ENCODE measurements around the gene SLC25A11.
A peak's percentile ranks its signal among the peaks of the same experiment; 100 is the strongest.
"Not testable (repeated sequence)": the region's sequence is repeated elsewhere in the genome, so short reads cannot be mapped to it uniquely, and the experiment has no call there.

The SLC25A11 gene

DNA sequence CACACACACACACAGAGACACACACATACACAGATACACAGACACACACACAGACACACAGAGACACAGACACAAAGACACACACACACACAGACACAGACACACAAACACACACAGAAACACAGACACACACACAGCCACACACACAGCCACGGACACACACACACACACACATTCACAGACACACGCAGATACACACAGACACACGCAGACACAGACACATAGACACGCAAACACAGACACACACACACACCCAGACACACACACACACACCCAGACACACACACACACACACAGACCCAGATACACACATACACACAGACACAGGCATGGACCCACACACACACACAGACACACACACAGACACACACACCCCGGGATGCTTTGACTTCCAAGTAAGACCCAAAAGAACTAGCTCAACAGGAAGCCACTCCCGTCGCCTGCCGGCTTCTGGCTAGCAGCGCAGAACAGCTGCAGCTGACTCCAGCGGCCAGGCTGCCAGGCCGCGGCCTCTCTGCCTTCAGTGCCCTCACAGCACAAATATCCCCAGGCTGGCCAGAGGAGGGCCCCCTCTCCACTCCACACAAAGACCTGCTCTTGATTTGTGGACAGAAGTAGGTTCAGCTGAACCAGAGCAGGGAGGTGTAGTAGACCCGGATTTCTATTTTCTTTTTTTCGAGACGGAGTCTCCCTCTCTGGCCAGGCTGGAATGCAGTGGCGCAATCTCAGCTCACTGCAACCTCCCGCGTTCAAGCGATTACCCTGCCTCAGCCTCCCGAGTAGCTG lies 30.9 kb downstream of the SLC25A11 start:
- H3K27me3 ChIP-seq (ENCODE audit: control insufficient read depth, insufficient read depth, low read length) = no peaks in the 10 kb centered on the region
- H3K4me3 ChIP-seq (ENCODE audit: low read depth, low read length) = no peak overlapping the region
- H3K9me3 ChIP-seq (ENCODE audit: control insufficient read depth, insufficient read depth, low read length) = no peaks in the 10 kb centered on the region
- H3K9ac ChIP-seq (ENCODE audit: low read depth, low read length) = no peak overlapping the region
- H3K4me1 ChIP-seq (ENCODE audit: control insufficient read depth, insufficient read depth, low read length) = peaks cover 13% of the 10 kb centered on the region; the same call in 1 of the 2 replicates
- H3K27ac ChIP-seq (ENCODE audit: low read depth, low read length) = peak overlapping the region; percentile 67
- H3K36me3 ChIP-seq (ENCODE audit: control insufficient read depth, insufficient read depth, low read length) = no peaks in the 10 kb centered on the region

DNA sequence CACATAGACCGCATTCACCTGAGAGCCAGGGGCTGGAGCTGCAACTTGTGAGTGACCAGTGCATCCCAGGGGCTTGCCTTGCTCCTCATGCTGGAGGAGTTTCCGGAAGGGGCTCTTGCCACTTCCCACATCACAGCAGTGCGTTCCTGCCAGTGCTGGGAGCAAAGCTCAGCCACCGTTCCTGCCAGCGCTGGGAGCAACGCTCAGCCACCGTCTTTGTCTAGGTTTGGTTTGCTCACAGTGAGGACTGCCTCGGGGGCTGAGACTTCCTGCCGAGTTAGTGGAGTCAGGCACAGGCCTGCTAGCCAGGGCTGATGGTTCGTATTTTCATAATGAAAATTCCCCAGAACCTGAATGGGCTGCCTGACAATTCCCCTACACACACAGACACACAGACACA lies 31.5 kb downstream of the SLC25A11 start:
- peak overlapping the region; percentile 67 for H3K27ac ChIP-seq (ENCODE audit: low read depth, low read length)
- H3K9me3 ChIP-seq (ENCODE audit: control insufficient read depth, insufficient read depth, low read length) = no peaks in the 10 kb centered on the region
- H3K4me3 ChIP-seq (ENCODE audit: low read depth, low read length) = no peak overlapping the region
- H3K4me1 ChIP-seq (ENCODE audit: control insufficient read depth, insufficient read depth, low read length) = peaks cover 15% of the 10 kb centered on the region
- H3K9ac ChIP-seq (ENCODE audit: low read depth, low read length) = no peak overlapping the region
- H3K36me3 ChIP-seq (ENCODE audit: control insufficient read depth, insufficient read depth, low read length) = no peaks in the 10 kb centered on the region
- no peaks in the 10 kb centered on the region for H3K27me3 ChIP-seq (ENCODE audit: control insufficient read depth, insufficient read depth, low read length)

DNA sequence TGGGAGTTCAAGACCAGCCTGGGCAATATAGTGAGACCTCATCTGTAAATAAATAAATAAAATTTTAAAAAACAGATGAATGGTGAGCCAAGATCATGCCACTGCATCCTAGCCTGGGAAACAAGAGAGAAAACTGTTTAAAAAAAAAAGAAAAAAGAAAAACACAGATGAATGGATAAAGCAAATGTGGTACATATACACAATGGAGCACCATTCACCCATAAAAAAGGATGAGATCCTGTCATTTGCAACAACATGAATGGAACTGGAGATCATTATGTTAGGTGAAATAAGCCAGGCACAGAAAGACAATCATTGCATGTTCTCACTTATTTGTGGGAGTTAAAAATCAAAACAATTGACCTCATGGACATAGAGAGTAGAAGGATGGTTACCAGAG lies 33.2 kb downstream of the SLC25A11 start:
- peaks cover 16% of the 10 kb centered on the region for H3K4me1 ChIP-seq (ENCODE audit: control insufficient read depth, insufficient read depth, low read length)
- H3K9me3 ChIP-seq (ENCODE audit: control insufficient read depth, insufficient read depth, low read length); H3K27ac ChIP-seq (ENCODE audit: low read depth, low read length); H3K27me3 ChIP-seq (ENCODE audit: control insufficient read depth, insufficient read depth, low read length); H3K4me3 ChIP-seq (ENCODE audit: low read depth, low read length); H3K9ac ChIP-seq (ENCODE audit: low read depth, low read length); H3K36me3 ChIP-seq (ENCODE audit: control insufficient read depth, insufficient read depth, low read length): not testable (repeated sequence)

DNA sequence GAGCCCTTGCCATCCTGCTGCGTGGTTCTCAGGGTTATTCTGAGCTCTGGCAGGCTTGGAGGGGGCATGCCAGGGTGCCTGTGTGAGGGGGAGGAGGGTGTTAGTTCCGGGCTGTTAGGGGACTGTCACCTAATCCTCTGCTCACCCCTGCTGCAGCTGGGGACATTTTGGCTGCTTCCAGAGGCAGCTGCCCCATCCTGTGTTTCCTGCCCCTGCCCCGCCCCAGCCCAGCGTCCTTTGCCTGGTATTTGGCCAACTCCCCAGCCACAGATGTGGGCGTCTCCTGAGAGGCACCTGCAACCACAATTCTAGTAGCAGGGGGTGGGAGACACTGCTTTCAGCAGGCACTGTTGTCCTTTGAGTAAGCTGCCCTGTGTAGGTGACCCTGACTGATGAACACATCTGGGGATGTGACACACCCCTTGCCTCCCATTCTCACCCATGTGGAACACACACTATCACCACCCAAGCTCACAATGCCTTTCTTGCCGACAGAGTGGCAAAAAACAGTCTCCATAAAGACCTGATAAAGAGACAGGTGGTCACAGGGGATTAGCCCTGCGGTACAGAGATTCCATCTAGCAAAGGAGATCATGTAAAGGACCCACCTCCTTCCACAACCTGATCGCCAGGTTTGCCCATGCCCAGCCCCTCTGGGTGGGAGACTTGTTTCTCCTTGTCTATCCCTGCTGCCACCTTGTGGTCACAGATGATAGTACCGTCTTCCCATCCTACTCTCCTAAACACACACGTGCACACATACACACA lies 36.6 kb downstream of the SLC25A11 start, which contains the start of gene CHRNE:
Gene CHRNE, minus strand, starts transcription at position 48 of the 768 bp plus-strand sequence. Its CDS starts 35 bp downstream, at position 13.
- H3K4me1 ChIP-seq (ENCODE audit: control insufficient read depth, insufficient read depth, low read length) = peaks cover 9% of the 10 kb centered on the region
- no peak within 1 kb of the TSS for H3K9ac ChIP-seq (ENCODE audit: low read depth, low read length)
- H3K27ac ChIP-seq (ENCODE audit: low read depth, low read length) = no peak within 1 kb of the TSS
- H3K36me3 ChIP-seq (ENCODE audit: control insufficient read depth, insufficient read depth, low read length) = no peaks in the 10 kb centered on the region
- no peaks in the 10 kb centered on the region for H3K27me3 ChIP-seq (ENCODE audit: control insufficient read depth, insufficient read depth, low read length)
- no peaks in the 10 kb centered on the region for H3K9me3 ChIP-seq (ENCODE audit: control insufficient read depth, insufficient read depth, low read length)
- no peak within 1 kb of the TSS for H3K4me3 ChIP-seq (ENCODE audit: low read depth, low read length)

DNA sequence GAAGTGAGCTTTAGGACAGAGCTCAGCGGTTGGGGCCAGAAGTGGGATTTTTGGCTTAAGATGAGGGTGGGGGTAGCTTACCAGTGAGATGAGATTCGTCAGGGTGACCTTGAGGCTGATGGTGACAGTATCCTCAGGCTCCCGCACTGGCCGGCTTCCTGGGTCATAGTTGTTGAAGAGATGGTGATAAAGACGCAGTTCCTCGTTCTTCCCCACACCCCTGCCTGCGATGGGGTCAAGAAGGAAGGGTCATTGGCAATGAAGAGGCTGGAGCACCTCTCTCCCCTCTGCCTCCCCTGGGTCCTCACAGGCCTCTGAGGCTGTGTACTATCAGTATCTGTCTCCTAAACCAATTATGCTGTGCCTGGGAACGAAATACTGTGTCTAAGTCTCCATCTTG lies 37.3 kb downstream of the SLC25A11 start:
- H3K4me3 ChIP-seq (ENCODE audit: low read depth, low read length) = no peak overlapping the region

DNA sequence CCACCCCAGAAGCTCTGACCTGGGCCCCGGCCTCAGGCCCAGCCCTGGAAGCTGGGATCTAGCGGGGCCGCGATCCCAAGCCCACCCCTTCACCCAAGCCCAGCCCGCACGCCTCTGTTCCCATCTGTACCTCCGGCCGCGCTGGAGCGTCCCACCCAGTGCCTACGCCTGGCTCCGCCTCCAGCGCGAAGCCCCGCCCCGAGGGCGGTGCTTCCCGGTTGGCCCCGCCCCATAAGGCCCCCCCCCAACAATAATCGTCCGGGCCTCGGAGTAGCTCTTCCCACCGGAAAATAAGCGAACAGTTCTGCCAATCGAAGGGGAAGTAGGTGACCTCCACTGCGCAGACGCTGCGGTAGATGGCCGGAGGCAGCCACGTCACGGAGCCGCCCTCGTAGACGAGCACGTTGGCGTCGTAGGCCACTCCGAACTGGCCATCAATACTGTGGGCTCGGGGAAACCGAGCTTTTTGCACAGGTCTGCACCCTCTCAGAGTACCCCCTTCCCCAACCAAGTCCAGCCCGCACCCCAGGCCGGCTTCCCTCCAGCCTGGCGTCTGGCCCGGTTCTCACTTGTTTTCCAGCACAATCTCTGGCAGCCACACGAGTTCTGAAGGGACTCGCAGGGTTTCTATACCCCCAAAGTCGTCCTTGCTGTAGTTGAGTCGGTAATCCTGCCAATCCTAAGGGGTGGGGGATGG lies 38.0 kb downstream of the SLC25A11 start:
- Histone ChIP-seq H3K27ac (ENCODE audit: low read depth, low read length) (no peak overlapping the region), H3K4me3 (ENCODE audit: low read depth, low read length) (no peak overlapping the region), H3K9ac (ENCODE audit: low read depth, low read length) (no peak overlapping the region), H3K4me1 (ENCODE audit: control insufficient read depth, insufficient read depth, low read length) (peaks cover 7% of the 10 kb centered on the region), H3K36me3 (ENCODE audit: control insufficient read depth, insufficient read depth, low read length) (peaks cover 8% of the 10 kb centered on the region), H3K27me3 (ENCODE audit: control insufficient read depth, insufficient read depth, low read length) (no peaks in the 10 kb centered on the region), H3K9me3 (ENCODE audit: control insufficient read depth, insufficient read depth, low read length) (no peaks in the 10 kb centered on the region)

More for the DNA sequence above, 37.3 kb downstream of the SLC25A11 start:
- Histone ChIP-seq H3K36me3 (ENCODE audit: control insufficient read depth, insufficient read depth, low read length) (0 out of 2 replicates have a peak, but pooled peaks cover under 1% of the 10 kb centered on the region), H3K27me3 (ENCODE audit: control insufficient read depth, insufficient read depth, low read length) (no peaks in the 10 kb centered on the region), H3K9ac (ENCODE audit: low read depth, low read length) (no peak overlapping the region), H3K9me3 (ENCODE audit: control insufficient read depth, insufficient read depth, low read length) (no peaks in the 10 kb centered on the region), H3K4me1 (ENCODE audit: control insufficient read depth, insufficient read depth, low read length) (peaks cover 7% of the 10 kb centered on the region), H3K27ac (ENCODE audit: low read depth, low read length) (no peak overlapping the region)

DNA sequence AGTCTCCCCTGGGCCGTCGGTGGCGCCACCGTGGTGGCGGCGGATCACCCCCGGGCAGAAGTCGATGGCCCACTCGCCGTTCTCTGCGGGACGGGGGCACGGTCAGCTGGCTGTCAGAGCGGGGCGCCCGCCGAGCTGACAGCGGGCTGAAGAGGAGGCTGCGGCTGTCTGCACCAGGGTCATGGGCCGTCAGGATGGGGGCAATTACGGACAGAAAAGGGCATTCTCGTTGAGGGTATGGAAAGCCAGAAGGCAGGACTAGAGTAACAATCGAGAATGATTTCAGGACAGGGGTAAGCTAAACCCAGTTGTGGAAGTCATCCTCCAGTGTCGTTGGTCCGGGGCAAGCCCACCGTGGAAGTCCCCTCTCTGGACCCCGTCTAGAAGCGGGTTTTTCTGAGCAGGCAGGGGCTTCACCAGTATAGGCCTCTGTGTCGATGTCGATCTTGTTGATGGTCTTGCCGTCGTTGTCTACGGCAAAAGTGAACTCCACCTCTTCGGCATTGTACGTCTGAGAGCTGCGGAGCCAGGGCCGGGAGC lies 38.7 kb downstream of the SLC25A11 start:
- H3K27me3 ChIP-seq (ENCODE audit: control insufficient read depth, insufficient read depth, low read length) = no peaks in the 10 kb centered on the region
- peaks cover 7% of the 10 kb centered on the region for H3K4me1 ChIP-seq (ENCODE audit: control insufficient read depth, insufficient read depth, low read length)
- H3K9ac ChIP-seq (ENCODE audit: low read depth, low read length) = no peak overlapping the region
- no peak overlapping the region for H3K27ac ChIP-seq (ENCODE audit: low read depth, low read length)
- H3K36me3 ChIP-seq (ENCODE audit: control insufficient read depth, insufficient read depth, low read length) = peaks cover 14% of the 10 kb centered on the region
- H3K4me3 ChIP-seq (ENCODE audit: low read depth, low read length) = peak overlapping the region; percentile 65; the same call in 1 of the 2 replicates
- no peaks in the 10 kb centered on the region for H3K9me3 ChIP-seq (ENCODE audit: control insufficient read depth, insufficient read depth, low read length)

DNA sequence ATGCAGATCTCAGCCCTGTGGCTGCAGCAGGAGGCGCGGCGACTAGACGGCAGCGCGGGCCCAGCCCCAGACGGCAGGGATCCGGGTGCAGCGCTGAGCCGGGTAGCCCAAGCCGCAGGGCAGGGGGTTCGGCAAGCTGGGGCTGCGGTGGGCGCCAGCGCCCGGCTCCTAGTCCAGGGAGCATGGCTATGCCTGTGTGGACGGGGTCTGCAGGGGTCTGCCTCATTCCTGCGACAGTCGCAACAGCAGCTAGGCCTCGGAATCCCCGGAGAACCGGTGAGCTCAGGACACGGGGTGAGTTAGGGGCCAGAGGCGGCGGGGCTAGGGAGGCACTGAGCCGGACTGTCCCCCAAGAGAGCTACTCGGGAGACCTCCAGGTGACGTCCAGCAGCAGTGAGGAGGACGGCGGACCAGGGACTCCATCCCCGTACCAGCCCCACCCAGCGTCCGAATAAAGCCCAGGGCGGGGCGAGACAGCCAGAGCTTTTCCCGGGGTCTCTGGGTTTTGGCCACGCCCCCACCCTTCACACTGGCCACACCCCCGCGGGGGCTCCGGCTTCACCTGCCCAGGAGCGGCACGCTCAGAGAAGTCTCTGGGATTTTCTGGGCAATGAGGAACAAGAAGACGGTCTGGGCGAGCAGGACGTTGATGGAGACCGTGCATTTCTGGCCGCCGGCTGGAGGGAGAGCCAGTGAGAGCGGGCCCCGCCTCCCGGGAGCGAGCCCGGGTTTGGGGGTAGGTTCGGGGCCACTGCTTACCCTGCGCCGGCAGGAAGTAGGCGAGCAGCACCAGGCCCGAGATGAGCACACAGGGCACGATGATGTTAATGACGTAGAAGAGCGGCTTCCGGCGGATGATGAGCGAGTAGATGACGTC lies 39.4 kb downstream of the SLC25A11 start:
- Histone ChIP-seq H3K27me3 (ENCODE audit: control insufficient read depth, insufficient read depth, low read length) (no peaks in the 10 kb centered on the region), H3K36me3 (ENCODE audit: control insufficient read depth, insufficient read depth, low read length) (peaks cover 18% of the 10 kb centered on the region), H3K4me1 (ENCODE audit: control insufficient read depth, insufficient read depth, low read length) (peaks cover 7% of the 10 kb centered on the region), H3K9ac (ENCODE audit: low read depth, low read length) (no peak overlapping the region), H3K9me3 (ENCODE audit: control insufficient read depth, insufficient read depth, low read length) (no peaks in the 10 kb centered on the region), H3K4me3 (ENCODE audit: low read depth, low read length) (peak overlapping the region; percentile 65; the same call in 1 of the 2 replicates), H3K27ac (ENCODE audit: low read depth, low read length) (no peak overlapping the region)

DNA sequence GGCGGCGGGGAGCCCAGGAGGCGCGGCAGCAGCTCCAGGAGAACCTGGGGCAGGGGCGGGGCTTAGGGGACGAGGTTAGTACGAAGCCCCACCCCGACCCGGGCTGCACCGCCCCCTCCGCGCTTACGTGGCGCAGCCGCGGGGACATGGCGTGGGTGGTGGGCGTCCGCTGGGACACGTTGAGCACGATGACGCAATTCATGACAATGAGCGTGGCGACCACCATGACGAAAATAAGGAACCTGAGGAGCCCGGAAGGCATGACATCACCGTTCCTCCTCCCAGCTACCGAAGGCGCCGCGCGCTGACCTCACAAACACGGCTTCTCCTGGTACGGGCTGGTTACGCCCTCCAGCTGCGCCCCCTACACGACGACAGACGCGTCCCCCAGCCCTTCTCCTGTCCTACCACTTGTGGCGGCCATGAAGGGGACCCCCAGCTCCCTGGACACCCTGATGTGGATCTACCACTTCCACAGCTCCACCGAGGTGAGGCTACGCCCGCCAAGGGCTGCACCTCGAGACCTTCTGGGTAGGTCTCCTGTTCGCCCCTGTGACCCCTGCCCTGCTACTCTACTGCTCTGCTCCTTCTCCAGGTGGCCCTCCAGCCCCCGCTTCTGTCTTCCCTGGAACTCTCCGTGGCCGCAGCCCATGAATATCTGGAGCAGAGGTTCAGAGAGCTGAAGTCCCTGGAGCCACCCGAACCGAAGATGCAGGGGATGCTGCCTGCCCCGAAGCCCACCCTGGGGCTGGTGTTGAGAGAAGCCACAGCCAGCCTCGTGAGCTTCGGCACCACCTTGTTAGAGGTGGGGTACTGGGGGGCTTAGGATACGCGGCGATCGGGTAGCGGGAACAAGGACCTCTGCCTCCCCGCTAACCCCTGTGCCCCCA lies 40.3 kb downstream of the SLC25A11 start, which contains the start of gene C17orf107:
Gene C17orf107, plus strand, starts transcription at position 196 of the 890 bp plus-strand sequence. Its CDS starts 227 bp downstream, at position 423.
- peak within 1 kb of the TSS; percentile 37 for H3K9ac ChIP-seq (ENCODE audit: low read depth, low read length)
- H3K4me1 ChIP-seq (ENCODE audit: control insufficient read depth, insufficient read depth, low read length) = peaks cover 7% of the 10 kb centered on the region
- no peaks in the 10 kb centered on the region for H3K27me3 ChIP-seq (ENCODE audit: control insufficient read depth, insufficient read depth, low read length)
- no peaks in the 10 kb centered on the region for H3K9me3 ChIP-seq (ENCODE audit: control insufficient read depth, insufficient read depth, low read length)
- peaks cover 27% of the 10 kb centered on the region for H3K36me3 ChIP-seq (ENCODE audit: control insufficient read depth, insufficient read depth, low read length)
- H3K27ac ChIP-seq (ENCODE audit: low read depth, low read length) = no peak within 1 kb of the TSS
- peak within 1 kb of the TSS; percentile 65 for H3K4me3 ChIP-seq (ENCODE audit: low read depth, low read length)

All from HUES48 (cell line).